Endothelial cell of umbilical vein (primary cell): ENCODE data around the gene OR56B1. TPM values are rescaled to one million over a fixed set of nuclear protein-coding genes. Genes with fewer than 3 reads are reported as not detected.

Source experiments
- BruUV-seq: library from RNA; stranded (reverse); fragments of 400-500 nt; replicated peaks from 2 replicates; lab custom pipeline; 2021; lab: Mats Ljungman, UMichigan
- CTCF ChIA-PET: fragments of 300-600, 350-600 bp; sonication (Branson Sonifier 250); formaldehyde crosslinking; loops from one replicate; lab custom pipeline; 2021; ENCODE audit warnings: antibody characterized with exemption, inconsistent platforms; lab: Charles Lee
- POLR2A ChIA-PET: fragments of 300-600, 350-600 bp; sonication (Branson Sonifier 250); formaldehyde crosslinking; loops from one replicate; lab custom pipeline; 2021; ENCODE audit warnings: antibody characterized with exemption, inconsistent platforms; lab: Charles Lee
- DNase-seq: peaks from one replicate; pipeline ENCODE4 v3.0.0-alpha.2; 2011; ENCODE audit warnings: low read depth, low spot score
- FAIRE-seq: peaks from 2 replicates; lab custom pipeline; 2011; peaks lifted over from hg19 to GRCh38; lab: Jason Lieb, UNC
- H2AFZ ChIP-seq: 2 replicates; pipeline ENCODE4 v1.6.0; 2012; ENCODE audit warnings: low read depth, low read length, control low read depth, inconsistent platforms
- H3K27ac ChIP-seq: 2 replicates; pipeline ENCODE4 v1.5.1; 2011; ENCODE audit warnings: low read depth, mild to moderate bottlenecking, control low read depth, low read length, moderate library complexity; ENCODE audit not compliant: insufficient read depth
- H3K27me3 ChIP-seq, 2 experiments: 2 replicates each; pipeline versions ENCODE4 v1.6.0 to v1.6.1; 2011; ENCODE audit warnings: low read length in 2 of 2, mixed read lengths in 1 of 2; ENCODE audit not compliant: control insufficient read depth in 2 of 2, insufficient read depth in 2 of 2
- H3K36me3 ChIP-seq, 2 experiments: 2 replicates in 1 of 2; 3 replicates in 1 of 2; pipeline ENCODE4 v1.5.1; 2011; ENCODE audit warnings: low read length in 2 of 2, mild to moderate bottlenecking in 1 of 2, moderate library complexity in 1 of 2; ENCODE audit not compliant: control insufficient read depth in 2 of 2, insufficient read depth in 2 of 2; ENCODE audit errors: extremely low read depth in 1 of 2
- H3K4me1 ChIP-seq: 3 replicates; pipeline ENCODE4 v1.5.1; 2011; ENCODE audit warnings: mild to moderate bottlenecking, low read length; ENCODE audit not compliant: control insufficient read depth, insufficient read depth; ENCODE audit errors: extremely low read depth
- H3K4me2 ChIP-seq: 2 replicates; pipeline ENCODE4 v1.6.1; 2011; ENCODE audit warnings: low read length, control low read depth, mixed read lengths; ENCODE audit not compliant: insufficient read depth
- H3K4me3 ChIP-seq, 3 experiments: fragments of 200-600 bp in 1 of 3; sonication (generic), shearing (Covaris generic) in 1 of 3; replicated peaks in 1 of 3; 2 replicates each; pipeline ENCODE4 v1.5.1; 2011 to 2016; ENCODE audit warnings: control low read depth in 3 of 3, low read length in 3 of 3, mild to moderate bottlenecking in 2 of 3, inconsistent platforms in 1 of 3, low read depth in 1 of 3, moderate library complexity in 1 of 3; ENCODE audit not compliant: insufficient read depth in 1 of 3
- H3K79me2 ChIP-seq: 2 replicates; pipeline ENCODE4 v1.6.0; 2012; ENCODE audit warnings: low read length, inconsistent platforms; ENCODE audit not compliant: control insufficient read depth, insufficient read depth
- H3K9ac ChIP-seq: replicated peaks from 2 replicates; pipeline ENCODE3; 2011; ENCODE audit warnings: low read length, control low read depth; ENCODE audit not compliant: insufficient read depth; ENCODE audit errors: extremely low read depth
- H3K9me1 ChIP-seq: replicated peaks from 3 replicates; pipeline ENCODE4 v1.6.0; 2011; ENCODE audit warnings: mild to moderate bottlenecking, low read length; ENCODE audit not compliant: control insufficient read depth, insufficient read depth; ENCODE audit errors: extremely low read depth
- H3K9me3 ChIP-seq: replicated peaks from 2 replicates; pipeline ENCODE4 v1.5.1; 2012; ENCODE audit warnings: low read length, inconsistent platforms; ENCODE audit not compliant: control insufficient read depth, insufficient read depth
- H4K20me1 ChIP-seq: replicated peaks from 2 replicates; pipeline ENCODE3; 2011; ENCODE audit warnings: mild to moderate bottlenecking, low read length; ENCODE audit not compliant: control insufficient read depth, insufficient read depth; ENCODE audit errors: extremely low read depth
- EZH2 ChIP-seq: IDR thresholded peaks from 2 replicates; pipeline ENCODE4 v1.6.1; 2012; ENCODE audit warnings: borderline replicate concordance, low read depth, mild to moderate bottlenecking, moderate library complexity, low read length, inconsistent platforms; ENCODE audit not compliant: severe bottlenecking
- FOS ChIP-seq: IDR thresholded peaks from 2 replicates; pipeline ENCODE4 v1.6.1; 2011; ENCODE audit warnings: mild to moderate bottlenecking, low read length, moderate library complexity, borderline replicate concordance; ENCODE audit not compliant: insufficient read depth
- GATA2 ChIP-seq: IDR thresholded peaks from 2 replicates; pipeline ENCODE4 v1.7.0; 2011; ENCODE audit warnings: low read depth, mild to moderate bottlenecking, moderate library complexity, mixed read lengths, low read length; ENCODE audit not compliant: insufficient read length, insufficient read depth
- JUN ChIP-seq: IDR thresholded peaks from 2 replicates; pipeline ENCODE4 v1.6.1; 2011; ENCODE audit warnings: borderline replicate concordance, low read depth; ENCODE audit not compliant: insufficient read length, insufficient read depth
- MAX ChIP-seq: IDR thresholded peaks from 2 replicates; pipeline ENCODE4 v1.6.1; 2011; ENCODE audit not compliant: insufficient read depth, insufficient read length
- MYC ChIP-seq: IDR thresholded peaks from one replicate; pipeline ENCODE4 v1.6.1; 2011; ENCODE audit warnings: mild to moderate bottlenecking, low read depth, low read length
- POLR2A ChIP-seq: IDR thresholded peaks from 2 replicates; pipeline ENCODE4 v1.6.1; 2012; ENCODE audit warnings: low read depth, mild to moderate bottlenecking, control low read depth, low read length
- POLR2AphosphoS5 ChIP-seq: IDR thresholded peaks from 2 replicates; pipeline ENCODE4 v1.6.1; 2012; ENCODE audit warnings: low read depth, mild to moderate bottlenecking, control low read depth, low read length, moderate library complexity; ENCODE audit not compliant: insufficient read depth
- dilution Hi-C: fragments of 300-500 bp; cut with MboI; formaldehyde crosslinking; loops from one replicate; pipeline ENCODE4 v1.15.0; 2019; ENCODE audit warnings: low sequenced_read_pairs; ENCODE audit not compliant: extremely low pct_ligation_motif_present
- intact Hi-C: fragments of 100-400 bp; cut with micrococcal nuclease; formaldehyde crosslinking; loops from one replicate; pipeline ENCODE4 v1.10.0; 2022
- polyA plus RNA-seq, 4 experiments: library from polyadenylated mRNA; depleted of rRNA in 3 of 4; stranded (reverse) in 3 of 4; unstranded in 1 of 4; fragments of >200 nt; gene quantifications; 2 replicates each; pipeline versions ENCODE4 v1.2.1 to v1.2.3, GENCODE V29; 2011 to 2012; ENCODE audit warnings: missing spikeins in 1 of 4
- total RNA-seq: library from RNA; stranded (reverse); gene quantifications from 2 replicates; pipeline ENCODE4 v1.2.3, GENCODE V29; 2021

Gene OR56B1
- total and polyA plus RNA-seq, 2 donors (not counting 3 experiments of a cell fraction or from before 2014, with no cell fraction given) = not detected

DNA sequence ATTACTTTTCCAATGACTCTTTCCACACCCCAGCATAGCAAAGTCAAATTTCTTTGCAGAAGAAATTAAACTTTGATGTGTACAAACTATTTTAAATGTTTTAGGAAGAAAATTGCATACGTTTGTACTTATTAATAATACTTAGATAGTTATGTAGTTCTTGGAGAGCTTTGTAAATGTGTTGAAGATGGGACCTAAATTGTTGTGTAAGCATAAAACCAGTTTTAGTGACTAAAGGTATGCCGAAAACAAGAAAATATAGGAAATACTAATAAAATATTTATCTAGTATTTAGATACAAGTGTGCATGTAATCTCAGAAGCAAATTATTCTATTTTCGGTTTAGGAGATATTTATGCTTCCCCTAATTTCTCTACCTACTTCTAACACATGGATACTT lies 13.6 kb downstream of the OR56B1 start:
- H3K4me3 ChIP-seq = no peak overlapping the region
- BruUV-seq = no TSS peak
- H3K9me3 ChIP-seq = no peaks in the 10 kb centered on the region
- H3K9ac ChIP-seq = no peak overlapping the region
- no peaks in the 10 kb centered on the region for H3K9me1 ChIP-seq
- FAIRE-seq (no peak), DNase-seq (no peak)
- no peak overlapping the region for H3K27ac ChIP-seq
- H3K36me3 ChIP-seq = no peaks in the 10 kb centered on the region
- no peak overlapping the region for H3K4me2 ChIP-seq
- intact Hi-C loops = no loop called here
- no peak for TF ChIP-seq MYC
- TF ChIP-seq POLR2A = no peak
- TF ChIP-seq FOS = no peak
- no peak for TF ChIP-seq EZH2
- no peak for TF ChIP-seq GATA2
- no peak for TF ChIP-seq MAX
- no peaks in the 10 kb centered on the region for H3K4me1 ChIP-seq
- H3K27me3 ChIP-seq = peaks cover 3 to 5% of the 10 kb centered on the region in 2 experiments
- CTCF ChIA-PET = no interaction called here
- no peaks in the 10 kb centered on the region for H3K79me2 ChIP-seq
- no peaks in the 10 kb centered on the region for H4K20me1 ChIP-seq
- dilution Hi-C loops = no loop called here
- POLR2A ChIA-PET = no interaction called here
- no peak overlapping the region for H2AFZ ChIP-seq

DNA sequence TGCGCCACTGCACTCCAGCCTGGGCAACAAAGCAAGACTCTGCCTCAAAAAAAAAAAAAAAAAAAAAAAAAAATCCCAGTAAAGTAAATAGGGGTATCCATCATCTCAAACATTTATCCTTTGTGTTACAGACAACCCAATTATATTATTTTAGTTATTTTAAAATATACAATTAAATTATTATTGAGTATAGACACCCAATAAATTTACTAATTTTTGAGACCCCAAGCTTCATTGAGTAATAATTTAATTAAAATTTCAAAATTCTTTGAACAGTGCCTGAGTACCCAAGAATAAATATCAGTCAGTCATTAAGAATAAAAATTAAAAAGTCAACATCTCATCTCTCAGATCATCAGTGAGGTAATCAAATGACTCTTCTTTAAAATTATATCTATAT lies 17.7 kb downstream of the OR56B1 start, which contains the start of gene OR52N4:
TSS of gene OR52N4 (plus strand) at position 301 of the 400 bp plus-strand sequence. CDS start 498 bp downstream, outside the sequence.
- POLR2A ChIA-PET = no interaction called here
- no peak within 1 kb of the TSS for H3K4me2 ChIP-seq
- CTCF ChIA-PET = no interaction called here

More for the DNA sequence above, 17.7 kb downstream of the OR56B1 start, which contains the start of gene OR52N4:
- H3K9ac ChIP-seq = no peak within 1 kb of the TSS
- DNase-seq (no peak), FAIRE-seq (no peak)
- dilution Hi-C loops (no loop called here), intact Hi-C loops (no loop called here)
- no TSS peak for BruUV-seq
- H3K4me1 ChIP-seq = no peaks in the 10 kb centered on the region
- no peak within 1 kb of the TSS for H2AFZ ChIP-seq
- no peaks in the 10 kb centered on the region for H3K79me2 ChIP-seq
- H3K9me3 ChIP-seq = no peaks in the 10 kb centered on the region
- H4K20me1 ChIP-seq = no peaks in the 10 kb centered on the region
- H3K9me1 ChIP-seq = no peaks in the 10 kb centered on the region
- H3K36me3 ChIP-seq = no peaks in the 10 kb centered on the region
- H3K27ac ChIP-seq = no peak within 1 kb of the TSS
- peaks cover 3 to 5% of the 10 kb centered on the region in 2 experiments for H3K27me3 ChIP-seq
- TF ChIP-seq FOS = no peak
- no peak for TF ChIP-seq POLR2A
- TF ChIP-seq POLR2AphosphoS5 = no peak
- TF ChIP-seq MAX = no peak
- TF ChIP-seq JUN = no peak
- H3K4me3 ChIP-seq = no peak within 1 kb of the TSS
